ENCODE results near the gene GH1. TPM values are rescaled to one million over a fixed set of nuclear protein-coding genes. Genes with fewer than 3 reads are reported as not detected.

Gene GH1
- total and polyA plus RNA-seq, 9 of the 15 experiments (the other 6 are each of a cell fraction or from before 2014, with no cell fraction given), result not detected

DNA sequence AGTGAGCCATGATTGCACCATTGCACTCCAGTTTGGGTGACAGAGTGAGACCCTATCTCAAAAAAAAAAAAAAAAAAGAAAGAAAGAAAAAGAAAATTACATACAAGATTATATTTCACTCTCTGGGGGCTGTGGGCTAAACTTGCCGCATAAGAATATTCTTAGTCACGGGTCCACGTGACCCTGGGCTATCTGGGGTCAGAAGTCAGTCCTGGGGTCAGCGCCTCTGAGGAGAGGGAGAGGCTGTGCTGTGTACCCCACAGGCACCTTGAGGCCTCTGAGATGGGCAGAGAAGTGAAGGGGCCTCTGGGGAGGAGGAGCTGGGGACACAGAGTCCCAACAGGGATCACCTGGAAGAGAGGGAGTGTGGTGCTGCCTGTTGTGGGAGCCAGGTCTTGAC is 19.3 kb upstream of the GH1 start (continued):
- TF ChIP-seq NCOA4 (IDR thresholded peaks at IDR 0.05; ENCODE audit: partially characterized antibody) (no peak), TRIM28 (IDR thresholded peaks at IDR 0.05) (no peak), HSF4 (CRISPR knock-in tag; IDR thresholded peaks at IDR 0.05; ENCODE audit: borderline replicate concordance) (no peak), MTF1 (CRISPR knock-in tag; IDR thresholded peaks at IDR 0.05; ENCODE audit: borderline replicate concordance) (no peak), HMG20A (CRISPR knock-in tag; conservative IDR thresholded peaks at IDR 0.05) (no peak), TBP (optimal IDR thresholded peaks at IDR 0.05; ENCODE audit: low read depth, low read length) (no peak), ZNF830 (CRISPR knock-in tag; IDR thresholded peaks at IDR 0.05) (no peak), POLR2H (tag; IDR thresholded peaks at IDR 0.05; ENCODE audit: low read depth) (no peak), RFX5 (IDR thresholded peaks at IDR 0.05; ENCODE audit: low read depth, low read length) (no peak), BHLHE40 (IDR thresholded peaks at IDR 0.05; ENCODE audit: low read length) (peak; percentile 30; the same call in 1 of the 2 replicates), TAF1 (IDR thresholded peaks at IDR 0.05; ENCODE audit: control insufficient read depth, extremely low read depth, insufficient read depth, low read length, severe bottlenecking) (no peak), PURB (CRISPR knock-in tag; IDR thresholded peaks at IDR 0.05; ENCODE audit: low read depth) (no peak), RNF2 (IDR thresholded peaks at IDR 0.05) (no peak), HOXB6 (CRISPR knock-in tag; IDR thresholded peaks at IDR 0.05; ENCODE audit: borderline replicate concordance) (no peak), RFX7 (CRISPR knock-in tag; IDR thresholded peaks at IDR 0.05) (no peak)
- TF ChIP-seq, protein P1, sequence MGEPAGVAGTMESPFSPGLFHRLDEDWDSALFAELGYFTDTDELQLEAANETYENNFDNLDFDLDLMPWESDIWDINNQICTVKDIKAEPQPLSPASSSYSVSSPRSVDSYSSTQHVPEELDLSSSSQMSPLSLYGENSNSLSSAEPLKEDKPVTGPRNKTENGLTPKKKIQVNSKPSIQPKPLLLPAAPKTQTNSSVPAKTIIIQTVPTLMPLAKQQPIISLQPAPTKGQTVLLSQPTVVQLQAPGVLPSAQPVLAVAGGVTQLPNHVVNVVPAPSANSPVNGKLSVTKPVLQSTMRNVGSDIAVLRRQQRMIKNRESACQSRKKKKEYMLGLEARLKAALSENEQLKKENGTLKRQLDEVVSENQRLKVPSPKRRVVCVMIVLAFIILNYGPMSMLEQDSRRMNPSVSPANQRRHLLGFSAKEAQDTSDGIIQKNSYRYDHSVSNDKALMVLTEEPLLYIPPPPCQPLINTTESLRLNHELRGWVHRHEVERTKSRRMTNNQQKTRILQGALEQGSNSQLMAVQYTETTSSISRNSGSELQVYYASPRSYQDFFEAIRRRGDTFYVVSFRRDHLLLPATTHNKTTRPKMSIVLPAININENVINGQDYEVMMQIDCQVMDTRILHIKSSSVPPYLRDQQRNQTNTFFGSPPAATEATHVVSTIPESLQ (CRISPR knock-in tag; IDR thresholded peaks at IDR 0.05), result no peak
- TF ChIP-seq, protein P2, sequence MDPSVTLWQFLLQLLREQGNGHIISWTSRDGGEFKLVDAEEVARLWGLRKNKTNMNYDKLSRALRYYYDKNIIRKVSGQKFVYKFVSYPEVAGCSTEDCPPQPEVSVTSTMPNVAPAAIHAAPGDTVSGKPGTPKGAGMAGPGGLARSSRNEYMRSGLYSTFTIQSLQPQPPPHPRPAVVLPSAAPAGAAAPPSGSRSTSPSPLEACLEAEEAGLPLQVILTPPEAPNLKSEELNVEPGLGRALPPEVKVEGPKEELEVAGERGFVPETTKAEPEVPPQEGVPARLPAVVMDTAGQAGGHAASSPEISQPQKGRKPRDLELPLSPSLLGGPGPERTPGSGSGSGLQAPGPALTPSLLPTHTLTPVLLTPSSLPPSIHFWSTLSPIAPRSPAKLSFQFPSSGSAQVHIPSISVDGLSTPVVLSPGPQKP (CRISPR knock-in tag; IDR thresholded peaks at IDR 0.05), result no peak
- TF ChIP-seq, protein P3, sequence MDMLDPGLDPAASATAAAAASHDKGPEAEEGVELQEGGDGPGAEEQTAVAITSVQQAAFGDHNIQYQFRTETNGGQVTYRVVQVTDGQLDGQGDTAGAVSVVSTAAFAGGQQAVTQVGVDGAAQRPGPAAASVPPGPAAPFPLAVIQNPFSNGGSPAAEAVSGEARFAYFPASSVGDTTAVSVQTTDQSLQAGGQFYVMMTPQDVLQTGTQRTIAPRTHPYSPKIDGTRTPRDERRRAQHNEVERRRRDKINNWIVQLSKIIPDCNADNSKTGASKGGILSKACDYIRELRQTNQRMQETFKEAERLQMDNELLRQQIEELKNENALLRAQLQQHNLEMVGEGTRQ (CRISPR knock-in tag; IDR thresholded peaks at IDR 0.05), result peak; percentile 63
- TF ChIP-seq, protein P4, sequence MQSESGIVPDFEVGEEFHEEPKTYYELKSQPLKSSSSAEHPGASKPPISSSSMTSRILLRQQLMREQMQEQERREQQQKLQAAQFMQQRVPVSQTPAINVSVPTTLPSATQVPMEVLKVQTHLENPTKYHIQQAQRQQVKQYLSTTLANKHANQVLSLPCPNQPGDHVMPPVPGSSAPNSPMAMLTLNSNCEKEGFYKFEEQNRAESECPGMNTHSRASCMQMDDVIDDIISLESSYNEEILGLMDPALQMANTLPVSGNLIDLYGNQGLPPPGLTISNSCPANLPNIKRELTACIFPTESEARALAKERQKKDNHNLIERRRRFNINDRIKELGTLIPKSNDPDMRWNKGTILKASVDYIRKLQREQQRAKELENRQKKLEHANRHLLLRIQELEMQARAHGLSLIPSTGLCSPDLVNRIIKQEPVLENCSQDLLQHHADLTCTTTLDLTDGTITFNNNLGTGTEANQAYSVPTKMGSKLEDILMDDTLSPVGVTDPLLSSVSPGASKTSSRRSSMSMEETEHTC (IDR thresholded peaks at IDR 0.05), result no peak
- TF ChIP-seq, protein P5, sequence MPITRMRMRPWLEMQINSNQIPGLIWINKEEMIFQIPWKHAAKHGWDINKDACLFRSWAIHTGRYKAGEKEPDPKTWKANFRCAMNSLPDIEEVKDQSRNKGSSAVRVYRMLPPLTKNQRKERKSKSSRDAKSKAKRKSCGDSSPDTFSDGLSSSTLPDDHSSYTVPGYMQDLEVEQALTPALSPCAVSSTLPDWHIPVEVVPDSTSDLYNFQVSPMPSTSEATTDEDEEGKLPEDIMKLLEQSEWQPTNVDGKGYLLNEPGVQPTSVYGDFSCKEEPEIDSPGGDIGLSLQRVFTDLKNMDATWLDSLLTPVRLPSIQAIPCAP (CRISPR knock-in tag; IDR thresholded peaks at IDR 0.05; ENCODE audit: borderline replicate concordance), result no peak
- TF ChIP-seq, protein P6, sequence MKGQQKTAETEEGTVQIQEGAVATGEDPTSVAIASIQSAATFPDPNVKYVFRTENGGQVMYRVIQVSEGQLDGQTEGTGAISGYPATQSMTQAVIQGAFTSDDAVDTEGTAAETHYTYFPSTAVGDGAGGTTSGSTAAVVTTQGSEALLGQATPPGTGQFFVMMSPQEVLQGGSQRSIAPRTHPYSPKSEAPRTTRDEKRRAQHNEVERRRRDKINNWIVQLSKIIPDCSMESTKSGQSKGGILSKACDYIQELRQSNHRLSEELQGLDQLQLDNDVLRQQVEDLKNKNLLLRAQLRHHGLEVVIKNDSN (CRISPR knock-in tag; IDR thresholded peaks at IDR 0.05), result peak; percentile 74
- TF ChIP-seq, protein P7, sequence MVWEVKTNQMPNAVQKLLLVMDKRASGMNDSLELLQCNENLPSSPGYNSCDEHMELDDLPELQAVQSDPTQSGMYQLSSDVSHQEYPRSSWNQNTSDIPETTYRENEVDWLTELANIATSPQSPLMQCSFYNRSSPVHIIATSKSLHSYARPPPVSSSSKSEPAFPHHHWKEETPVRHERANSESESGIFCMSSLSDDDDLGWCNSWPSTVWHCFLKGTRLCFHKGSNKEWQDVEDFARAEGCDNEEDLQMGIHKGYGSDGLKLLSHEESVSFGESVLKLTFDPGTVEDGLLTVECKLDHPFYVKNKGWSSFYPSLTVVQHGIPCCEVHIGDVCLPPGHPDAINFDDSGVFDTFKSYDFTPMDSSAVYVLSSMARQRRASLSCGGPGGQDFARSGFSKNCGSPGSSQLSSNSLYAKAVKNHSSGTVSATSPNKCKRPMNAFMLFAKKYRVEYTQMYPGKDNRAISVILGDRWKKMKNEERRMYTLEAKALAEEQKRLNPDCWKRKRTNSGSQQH (CRISPR knock-in tag; IDR thresholded peaks at IDR 0.05), result no peak

All from K562 (cell line).